GM12891 (cell line): ENCODE results near the gene CRTC2. TPM values are rescaled to one million over a fixed set of nuclear protein-coding genes. Genes with fewer than 3 reads are reported as not detected.
"Not testable (repeated sequence)": the region's sequence is repeated elsewhere in the genome, so short reads cannot be mapped to it uniquely, and the experiment has no call there.

Experiments
- DNase-seq: peaks from one replicate; pipeline ENCODE4 v3.0.0; 2011; ENCODE audit warnings: low spot score; ENCODE audit not compliant: insufficient read length
- FAIRE-seq: peaks from 2 replicates; lab custom pipeline; 2011; peaks lifted over from hg19 to GRCh38; lab: Jason Lieb, UNC
- PAX5 ChIP-seq: IDR thresholded peaks from 2 replicates; pipeline ENCODE4 v1.6.1; 2011; ENCODE audit warnings: low read length, moderate library complexity, mild to moderate bottlenecking; ENCODE audit not compliant: insufficient read depth, severe bottlenecking
- POLR2A ChIP-seq: IDR thresholded peaks from 2 replicates; pipeline ENCODE4 v1.6.1; 2011; ENCODE audit warnings: low read depth, low read length, control low read depth
- POLR2AphosphoS5 ChIP-seq: IDR thresholded peaks from 2 replicates; pipeline ENCODE4 v1.6.1; 2011; ENCODE audit warnings: low read depth, low read length, control low read depth
- POU2F2 ChIP-seq: IDR thresholded peaks from 2 replicates; pipeline ENCODE4 v1.6.1; 2011; ENCODE audit warnings: low read depth, mild to moderate bottlenecking, control low read depth, low read length, moderate library complexity
- SPI1 ChIP-seq: IDR thresholded peaks from 2 replicates; pipeline ENCODE4 v1.6.1; 2011; ENCODE audit warnings: low read depth, low read length, control low read depth
- TAF1 ChIP-seq: IDR thresholded peaks from 2 replicates; pipeline ENCODE4 v1.6.1; 2011; ENCODE audit warnings: low read depth, low read length, control low read depth
- polyA plus RNA-seq: library from polyadenylated mRNA; unstranded; fragments of >200 nt; gene quantifications from one replicate; pipeline ENCODE4 v1.2.1, GENCODE V29; 2012; ENCODE audit warnings: low read depth, missing spikeins, inconsistent platforms; ENCODE audit not compliant: missing spikeins

The CRTC2 gene
- 55.7 TPM for polyA plus RNA-seq

- peak; percentile 19 for TF ChIP-seq PAX5
- no peak for TF ChIP-seq POLR2A
- TF ChIP-seq POU2F2: peak; percentile 74; the same call in 1 of the 2 replicates
- TF ChIP-seq POLR2AphosphoS5: no peak; the same call in 1 of the 2 replicates
- TF ChIP-seq TAF1: 0 out of 2 replicates have a peak, but pooled peaks have one; percentile 7
- TF ChIP-seq SPI1: peak; percentile 27; the same call in 1 of the 2 replicates
- no peak for FAIRE-seq
- peak; percentile 97 for DNase-seq
Measured at GRCh38 chr1:153958111-153958960, at the start of gene CRTC2. TSS of gene CRTC2 (minus strand) at chr1:153958612. CDS start at chr1:153958497, 115 bp downstream.

- DNase-seq (no peak), FAIRE-seq (no peak)
- TF ChIP-seq POLR2A: no peak
- TF ChIP-seq SPI1: no peak
Measured at GRCh38 chr1:154006136-154006535, 47.7 kb upstream of the CRTC2 start.

DNA sequence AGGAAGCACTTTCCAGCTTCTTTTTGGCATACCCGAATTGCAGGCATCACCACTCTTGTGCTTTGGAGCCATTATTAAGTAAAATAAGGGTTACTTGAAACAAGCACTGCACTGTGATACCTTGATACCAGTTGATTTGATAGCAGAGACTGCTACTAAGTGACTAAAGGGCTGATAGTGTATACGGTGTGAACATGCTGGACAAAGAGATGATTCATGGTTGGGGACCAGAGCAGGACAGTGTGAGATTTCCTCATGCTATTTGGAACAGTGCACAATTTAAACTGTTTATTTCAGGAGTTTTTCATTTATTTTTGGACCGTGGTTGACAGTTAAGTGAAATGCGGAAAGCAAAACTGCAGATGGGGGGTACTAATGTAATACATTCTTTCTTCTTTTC lies 42.0 kb upstream of the CRTC2 start:
- FAIRE-seq (no peak), DNase-seq (no peak)
- no peak for TF ChIP-seq TAF1
- TF ChIP-seq PAX5: no peak
- TF ChIP-seq POLR2A: no peak

- not testable (repeated sequence) for FAIRE-seq, DNase-seq
Measured at GRCh38 chr1:153996882-153997281, 38.5 kb upstream of the CRTC2 start.

DNA sequence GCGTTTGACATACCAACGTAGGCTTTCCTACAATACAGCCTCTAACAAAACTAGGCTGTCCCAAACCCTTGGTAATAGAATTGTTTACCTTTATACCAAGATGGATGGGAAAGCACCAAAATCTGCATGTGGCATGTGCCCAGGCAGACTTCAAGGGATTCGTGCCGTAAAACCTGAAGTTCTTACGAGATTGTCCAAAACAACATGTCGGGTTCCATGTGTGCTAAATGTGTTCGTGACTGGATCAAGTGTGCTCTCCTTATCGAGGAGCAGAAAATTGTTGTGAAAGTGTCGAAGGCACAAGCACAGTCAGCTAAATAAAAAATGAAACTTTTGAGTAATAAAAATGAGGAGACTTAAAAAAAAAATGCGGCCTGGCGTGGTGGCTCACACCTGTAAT lies 37.2 kb upstream of the CRTC2 start:
- no peak for DNase-seq
- no peak for FAIRE-seq
- TF ChIP-seq POLR2AphosphoS5 (peak; percentile 56; the same call in 1 of the 2 replicates), PAX5 (no peak), SPI1 (no peak), POLR2A (no peak)

- no peak for DNase-seq
- TF ChIP-seq TAF1 (no peak), SPI1 (no peak), POU2F2 (no peak), POLR2AphosphoS5 (no peak), POLR2A (no peak), PAX5 (no peak)
- FAIRE-seq: no peak
Measured at GRCh38 chr1:153995202-153995601, 36.8 kb upstream of the CRTC2 start.

- no peak for FAIRE-seq
- TF ChIP-seq POLR2A (peak; percentile 42; the same call in 1 of the 2 replicates), PAX5 (no peak), POLR2AphosphoS5 (no peak)
- DNase-seq: no peak
Measured at GRCh38 chr1:153991806-153992205, 33.4 kb upstream of the CRTC2 start.

DNA sequence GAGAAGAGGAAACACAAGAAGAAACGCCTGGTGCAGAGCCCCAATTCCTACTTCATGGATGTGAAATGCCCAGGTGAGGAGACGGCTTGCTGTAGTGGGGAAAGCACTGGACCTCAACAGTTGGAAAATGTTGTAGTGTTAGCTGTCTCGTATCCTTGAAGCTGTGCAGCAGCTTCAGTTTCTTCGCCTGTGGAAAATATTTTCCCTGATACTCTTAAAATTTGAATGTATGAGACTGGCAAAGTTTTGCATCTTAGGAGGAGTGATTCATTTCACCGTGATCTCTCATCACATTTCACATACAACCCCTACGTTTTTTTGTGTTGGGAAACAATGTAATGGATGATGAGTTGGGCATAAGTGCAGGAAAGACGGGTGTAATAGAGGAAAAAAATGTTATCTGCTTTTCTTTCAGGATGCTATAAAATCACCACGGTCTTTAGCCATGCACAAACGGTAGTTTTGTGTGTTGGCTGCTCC lies 32.8 kb upstream of the CRTC2 start:
- DNase-seq (no peak), FAIRE-seq (no peak)
- TF ChIP-seq PAX5: no peak
- no peak for TF ChIP-seq POLR2AphosphoS5
- no peak for TF ChIP-seq POLR2A
- no peak for TF ChIP-seq POU2F2
- no peak for TF ChIP-seq TAF1
- no peak for TF ChIP-seq SPI1

GRCh38 chr1:153990468-153991150 lies 32.2 kb upstream of the CRTC2 start, which contains the start of gene RPS27:
TSS of gene RPS27 (plus strand) at chr1:153990762. CDS start at chr1:153990797, 35 bp downstream.
- FAIRE-seq (peak; percentile 93), DNase-seq (peak; percentile 78)
- TF ChIP-seq POLR2AphosphoS5 (peak; percentile 100), POLR2A (peak; percentile 100), TAF1 (peak; percentile 99), PAX5 (no peak), POU2F2 (peak; percentile 99), SPI1 (peak; percentile 39; the same call in 1 of the 2 replicates)

DNA sequence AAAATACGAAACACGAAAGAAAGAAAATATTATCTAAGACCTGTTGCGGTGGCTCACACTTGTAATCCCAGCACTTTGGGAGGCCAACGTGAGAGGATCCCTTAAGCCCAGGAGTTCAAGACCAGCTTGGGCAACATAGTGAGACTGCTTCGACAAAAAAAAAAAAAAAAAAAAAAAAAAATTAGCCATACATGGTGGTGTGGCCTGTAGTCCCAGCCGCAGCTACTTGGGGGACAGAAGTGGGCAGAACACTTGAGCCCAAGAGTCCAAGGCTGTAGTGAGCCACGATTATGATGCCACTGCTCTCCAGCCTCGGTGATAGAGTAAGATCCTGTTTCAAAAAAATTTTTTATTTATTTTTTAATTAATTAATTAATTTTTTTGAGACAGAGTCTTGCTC lies 29.2 kb upstream of the CRTC2 start:
- TF ChIP-seq PAX5 (no peak), POU2F2 (no peak), SPI1 (no peak), POLR2A (no peak), TAF1 (no peak), POLR2AphosphoS5 (no peak)
- FAIRE-seq (no peak), DNase-seq (no peak)
